Occipital lobe (tissue), 2 donors: Measurements from ENCODE around the gene COL8A1. TPM values are rescaled to one million over a fixed set of nuclear protein-coding genes. Genes with fewer than 3 reads are reported as not detected.
"Not testable (repeated sequence)": the region's sequence is repeated elsewhere in the genome, so short reads cannot be mapped to it uniquely, and the experiment has no call there.

Experiments used
- DNase-seq: peaks from one replicate; lab custom pipeline; 2025; lab: John Stamatoyannopoulos, UW
- total RNA-seq: library from RNA; depleted of rRNA; stranded (reverse); fragments of >200 nt; gene quantifications from one replicate; pipeline ENCODE4 v1.2.3, GENCODE V29; 2014

Gene COL8A1
- total RNA-seq, 1 donor from 2014 or later: 0.62 TPM

GRCh38 chr3:99708207-99708745 is 69.9 kb downstream of the COL8A1 start:
- DNase-seq: no peak

- DNase-seq: no peak
Measured at GRCh38 chr3:99709686-99710085, 71.3 kb downstream of the COL8A1 start.

- no peak for DNase-seq
Measured at GRCh38 chr3:99710094-99710493, 71.7 kb downstream of the COL8A1 start.

GRCh38 chr3:99711351-99711750 is 73.0 kb downstream of the COL8A1 start:
- DNase-seq: no peak

GRCh38 chr3:99712291-99712954 is 74.0 kb downstream of the COL8A1 start:
- no peak for DNase-seq

- no peak for DNase-seq
Measured at GRCh38 chr3:99713440-99713839, 75.0 kb downstream of the COL8A1 start.

- DNase-seq: no peak
Measured at GRCh38 chr3:99714146-99714545, 75.8 kb downstream of the COL8A1 start.

- no peak for DNase-seq
Measured at GRCh38 chr3:99714575-99714974, 76.2 kb downstream of the COL8A1 start.

GRCh38 chr3:99716463-99716995 is 78.1 kb downstream of the COL8A1 start:
- no peak for DNase-seq

GRCh38 chr3:99720985-99721632 is 82.7 kb downstream of the COL8A1 start:
- no peak for DNase-seq

GRCh38 chr3:99721633-99722007 is 83.2 kb downstream of the COL8A1 start:
- DNase-seq: no peak

GRCh38 chr3:99724276-99724675 is 85.9 kb downstream of the COL8A1 start:
- no peak for DNase-seq

- DNase-seq: no peak
Measured at GRCh38 chr3:99730870-99731269, 92.5 kb downstream of the COL8A1 start.

- no peak for DNase-seq
Measured at GRCh38 chr3:99731499-99731898, 93.1 kb downstream of the COL8A1 start.

GRCh38 chr3:99740371-99740770 is 102.0 kb downstream of the COL8A1 start:
- DNase-seq: not testable (repeated sequence)

GRCh38 chr3:99741588-99741987 is 103.2 kb downstream of the COL8A1 start:
- DNase-seq: no peak

- DNase-seq: no peak
Measured at GRCh38 chr3:99747915-99748314, 109.5 kb downstream of the COL8A1 start.

- DNase-seq: no peak
Measured at GRCh38 chr3:99751649-99752048, 113.3 kb downstream of the COL8A1 start.

- peak; percentile 12 for DNase-seq
Measured at GRCh38 chr3:99753268-99753975, 115.0 kb downstream of the COL8A1 start.

- no peak for DNase-seq
Measured at GRCh38 chr3:99755831-99756230, 117.4 kb downstream of the COL8A1 start.

GRCh38 chr3:99757966-99758365 is 119.6 kb downstream of the COL8A1 start:
- no peak for DNase-seq

- DNase-seq: no peak
Measured at GRCh38 chr3:99758502-99759177, 120.2 kb downstream of the COL8A1 start.
